Thyroid gland (tissue), 4 donors: ENCODE results near the gene PBX3. TPM values are rescaled to one million over a fixed set of nuclear protein-coding genes. Genes with fewer than 3 reads are reported as not detected.

Source experiments
- DNase-seq, 2 donors: peaks; one replicate each; pipeline ENCODE4 v3.0.0-alpha.2; 2019
- H3K27ac ChIP-seq, 3 donors: fragments of 200-600 bp; sonication (generic); 1 replicate in 2 of 3; 2 replicates in 1 of 3; pipeline ENCODE4 v1.5.1; 2016 to 2019; ENCODE audit warnings: mild to moderate bottlenecking in 1 of 3, moderate library complexity in 1 of 3
- H3K27me3 ChIP-seq: fragments of 200-600 bp; sonication (generic); one replicate; pipeline ENCODE4 v1.5.1; 2019
- H3K36me3 ChIP-seq, 2 donors: fragments of 200-600 bp; sonication (generic); one replicate each; pipeline ENCODE4 v1.5.1; 2016 to 2019
- H3K4me1 ChIP-seq, 2 donors: fragments of 200-600 bp; sonication (generic); one replicate each; pipeline ENCODE4 v1.5.1; 2017 to 2019
- H3K4me3 ChIP-seq, 3 donors: fragments of 200-600 bp; sonication (generic); replicated peaks in 1 of 3; 1 replicate in 2 of 3; 2 replicates in 1 of 3; pipeline ENCODE4 v1.5.1; 2016; ENCODE audit warnings: mild to moderate bottlenecking in 1 of 3
- H3K9me3 ChIP-seq: fragments of 200-600 bp; sonication (generic); one replicate; pipeline ENCODE4 v1.5.1; 2017
- POLR2A ChIP-seq, 2 donors: fragments of 450-650 bp; IDR thresholded peaks; one replicate each; pipeline ENCODE4 v1.6.1; 2017; ENCODE audit warnings: antibody characterized with exemption in 2 of 2, mild to moderate bottlenecking in 2 of 2, moderate library complexity in 1 of 2
- WGBS, 2 donors: methylation state at CpG; one replicate each; pipeline ENCODE4 v1.1.5; 2017; 5-methylcytosine and 5-hydroxymethylcytosine counted together
- intact Hi-C: fragments of 100-400 bp; cut with DNase I; formaldehyde crosslinking; loops from one replicate; pipeline ENCODE4 v1.15.1; 2023
- total RNA-seq, 4 donors: library from RNA; depleted of rRNA; stranded (reverse); fragments of >200 nt; gene quantifications; one replicate each; pipeline ENCODE4 v1.2.3, GENCODE V29; 2016
- TF ChIP-seq, protein P1 (sequence below), 6 experiments: fragments of 200-600 bp in 3 of 6; fragments of 450-650 bp in 3 of 6; sonication (generic) in 3 of 6; IDR thresholded peaks; one replicate each; pipeline ENCODE4 v1.5.1; 2016 to 2019; ENCODE audit warnings: antibody characterized with exemption in 6 of 6, mild to moderate bottlenecking in 2 of 6, inconsistent platforms in 1 of 6, moderate library complexity in 1 of 6

The PBX3 gene
- total RNA-seq, 4 donors from 2014 or later: 68.5 to 108 (median 71.3) TPM

DNA sequence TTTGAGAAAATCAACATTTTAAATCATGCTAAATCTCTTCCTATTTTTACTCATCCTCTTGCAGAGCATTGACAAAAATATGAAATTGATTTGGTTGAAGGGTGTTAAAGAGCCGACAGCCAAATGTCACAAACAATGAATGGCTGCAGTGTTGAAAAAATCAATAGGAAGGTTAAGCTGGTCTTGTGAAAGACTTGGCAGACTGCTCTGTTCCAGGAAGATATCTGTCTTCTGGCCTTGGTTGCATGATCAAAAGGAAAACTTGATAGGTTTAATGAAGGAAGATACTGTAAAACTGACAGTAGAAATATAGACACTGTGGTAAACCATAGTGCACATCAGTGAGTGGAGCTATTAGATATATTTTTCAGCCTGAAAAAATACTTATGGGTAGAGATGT, 103.6 kb downstream of the PBX3 start:
- Histone ChIP-seq H3K36me3 (no peaks in the 10 kb centered on the region), H3K9me3 (no peaks in the 10 kb centered on the region), H3K27me3 (no peaks in the 10 kb centered on the region), H3K4me3 (no peak overlapping the region), H3K4me1 (peaks cover 0 to 25% of the 10 kb centered on the region in 2 donors), H3K27ac (no peak overlapping the region)
- TF ChIP-seq, protein P1, sequence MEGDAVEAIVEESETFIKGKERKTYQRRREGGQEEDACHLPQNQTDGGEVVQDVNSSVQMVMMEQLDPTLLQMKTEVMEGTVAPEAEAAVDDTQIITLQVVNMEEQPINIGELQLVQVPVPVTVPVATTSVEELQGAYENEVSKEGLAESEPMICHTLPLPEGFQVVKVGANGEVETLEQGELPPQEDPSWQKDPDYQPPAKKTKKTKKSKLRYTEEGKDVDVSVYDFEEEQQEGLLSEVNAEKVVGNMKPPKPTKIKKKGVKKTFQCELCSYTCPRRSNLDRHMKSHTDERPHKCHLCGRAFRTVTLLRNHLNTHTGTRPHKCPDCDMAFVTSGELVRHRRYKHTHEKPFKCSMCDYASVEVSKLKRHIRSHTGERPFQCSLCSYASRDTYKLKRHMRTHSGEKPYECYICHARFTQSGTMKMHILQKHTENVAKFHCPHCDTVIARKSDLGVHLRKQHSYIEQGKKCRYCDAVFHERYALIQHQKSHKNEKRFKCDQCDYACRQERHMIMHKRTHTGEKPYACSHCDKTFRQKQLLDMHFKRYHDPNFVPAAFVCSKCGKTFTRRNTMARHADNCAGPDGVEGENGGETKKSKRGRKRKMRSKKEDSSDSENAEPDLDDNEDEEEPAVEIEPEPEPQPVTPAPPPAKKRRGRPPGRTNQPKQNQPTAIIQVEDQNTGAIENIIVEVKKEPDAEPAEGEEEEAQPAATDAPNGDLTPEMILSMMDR (IDR thresholded peaks at IDR 0.05): no peak
- TF ChIP-seq POLR2A (IDR thresholded peaks at IDR 0.05): no peak
- WGBS, 2 donors: 95% methylated on average over 1 of the region's 1 CpG
- DNase-seq: no peak
- intact Hi-C loops: no loop called here

DNA sequence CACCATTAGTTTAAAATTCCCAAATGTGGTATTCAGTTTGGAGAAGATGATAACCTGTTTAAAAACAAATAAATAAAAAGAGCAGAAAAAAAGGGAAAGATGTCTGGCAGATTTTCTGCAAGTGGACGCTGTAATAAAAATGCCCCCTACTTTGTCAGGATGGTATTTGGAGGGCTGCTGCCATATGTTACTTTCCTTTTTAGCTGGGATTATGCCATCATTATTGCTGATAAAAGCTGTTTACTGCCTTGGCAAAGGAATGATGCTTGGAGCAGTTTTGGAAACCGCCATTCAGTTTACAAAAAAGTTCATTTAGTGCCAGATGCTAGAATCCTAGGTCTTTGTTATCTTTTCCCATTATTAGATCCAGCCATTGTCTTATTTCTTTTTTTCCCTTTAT, 104.8 kb downstream of the PBX3 start:
- Histone ChIP-seq H3K27me3 (no peaks in the 10 kb centered on the region), H3K36me3 (no peaks in the 10 kb centered on the region), H3K27ac (no peak overlapping the region), H3K4me1 (peaks cover 0 to 25% of the 10 kb centered on the region in 2 donors), H3K4me3 (no peak overlapping the region), H3K9me3 (no peaks in the 10 kb centered on the region)
- intact Hi-C loops: no loop called here
- DNase-seq: no peak
- WGBS, 2 donors: 90 to 91% methylated on average over 2 of the region's 2 CpGs
- TF ChIP-seq POLR2A (IDR thresholded peaks at IDR 0.05): no peak
- TF ChIP-seq, protein P1 (IDR thresholded peaks at IDR 0.05): no peak

DNA sequence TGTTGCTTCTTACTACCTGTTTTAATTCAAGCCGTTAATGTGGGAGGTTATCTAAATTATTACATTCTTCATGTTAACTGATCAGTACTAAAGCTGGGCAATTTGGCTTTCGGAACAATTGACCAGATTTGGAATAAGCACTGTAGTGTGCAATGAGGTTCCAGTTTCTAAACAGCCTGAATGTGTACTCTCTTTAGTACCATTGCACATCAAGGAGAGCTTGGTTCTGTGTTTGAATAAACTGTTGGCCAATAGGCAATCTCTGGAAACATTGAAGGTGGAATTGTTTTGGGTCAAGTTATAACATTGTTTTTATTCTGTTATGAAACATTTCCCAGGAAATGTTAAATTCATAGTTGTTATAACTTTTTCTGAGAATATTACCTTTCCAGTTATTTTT, 105.2 kb downstream of the PBX3 start:
- H3K4me1 ChIP-seq: peaks cover 0 to 25% of the 10 kb centered on the region in 2 donors
- H3K9me3 ChIP-seq: no peaks in the 10 kb centered on the region
- H3K36me3 ChIP-seq: no peaks in the 10 kb centered on the region
- WGBS, 2 donors: 86 to 92% methylated on average over 2 of the region's 2 CpGs
- no peak overlapping the region for H3K27ac ChIP-seq
- TF ChIP-seq, protein P1 (IDR thresholded peaks at IDR 0.05): no peak
- no peak for TF ChIP-seq POLR2A (IDR thresholded peaks at IDR 0.05)
- DNase-seq: no peak
- intact Hi-C loops: no loop called here
- H3K4me3 ChIP-seq: no peak overlapping the region
- H3K27me3 ChIP-seq: no peaks in the 10 kb centered on the region

DNA sequence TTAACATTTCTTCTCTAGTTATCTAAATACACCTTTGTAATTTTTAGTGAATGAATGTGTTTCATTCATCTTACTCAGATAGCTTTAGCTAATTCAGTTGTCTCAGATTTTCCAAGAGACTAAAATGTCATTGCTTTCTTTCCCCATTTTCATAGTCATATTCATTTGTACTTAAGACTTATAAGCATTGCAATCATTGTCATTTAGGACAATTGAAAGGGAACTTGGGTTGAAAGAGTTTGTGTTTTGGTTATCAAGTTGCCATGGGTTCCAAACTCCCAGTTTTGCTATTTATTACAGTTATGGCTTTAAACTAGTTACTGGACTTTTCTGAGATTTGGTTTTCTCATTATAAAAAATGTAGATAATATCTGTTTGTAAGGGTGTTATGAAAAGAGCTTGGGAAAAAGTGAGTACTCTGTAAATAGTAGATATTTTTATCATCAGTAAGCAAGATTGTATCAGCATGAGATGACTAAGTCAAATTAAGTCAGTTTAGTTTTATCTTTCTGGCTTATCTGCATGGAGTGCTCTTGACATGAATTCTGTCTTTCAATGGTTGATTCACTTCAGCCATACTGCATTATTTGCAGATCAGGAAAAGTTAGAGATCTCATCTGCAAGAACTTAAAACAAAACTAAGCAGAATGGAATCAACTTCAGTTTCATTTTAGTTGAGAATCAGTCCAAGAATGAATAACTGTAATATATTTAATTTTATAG, 107.5 kb downstream of the PBX3 start:
- H3K27ac ChIP-seq: no peak overlapping the region
- no peaks in the 10 kb centered on the region for H3K36me3 ChIP-seq
- no peak overlapping the region for H3K4me3 ChIP-seq
- no peaks in the 10 kb centered on the region for H3K9me3 ChIP-seq
- intact Hi-C loops: no loop called here
- no peak for DNase-seq
- TF ChIP-seq, protein P1 (IDR thresholded peaks at IDR 0.05): no peak
- no peak for TF ChIP-seq POLR2A (IDR thresholded peaks at IDR 0.05)
- peaks cover 0 to 25% of the 10 kb centered on the region in 2 donors for H3K4me1 ChIP-seq
- H3K27me3 ChIP-seq: no peaks in the 10 kb centered on the region

DNA sequence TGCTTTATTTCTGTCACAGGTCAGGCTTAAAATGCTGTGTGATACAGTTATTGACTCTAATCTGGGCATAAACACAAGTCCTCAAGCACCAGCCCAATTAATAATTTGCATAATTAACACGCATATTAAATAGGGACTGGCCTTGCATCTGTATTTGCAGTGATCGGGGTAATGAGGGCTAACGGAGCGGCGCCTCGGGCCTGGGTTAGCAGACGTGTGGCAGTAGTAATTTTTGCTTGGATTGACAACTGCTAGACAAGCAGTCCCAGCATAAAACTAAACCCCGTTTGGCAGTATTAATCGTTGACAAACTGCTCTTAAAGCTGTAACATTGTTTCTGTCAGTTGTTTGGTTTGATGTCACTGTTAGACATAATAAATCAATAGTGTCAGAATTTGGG, 109.2 kb downstream of the PBX3 start:
- Histone ChIP-seq H3K4me1 (peaks cover 0 to 25% of the 10 kb centered on the region in 2 donors), H3K36me3 (no peaks in the 10 kb centered on the region), H3K27ac (no peak overlapping the region), H3K4me3 (no peak overlapping the region), H3K9me3 (no peaks in the 10 kb centered on the region), H3K27me3 (no peaks in the 10 kb centered on the region)
- TF ChIP-seq, protein P1 (IDR thresholded peaks at IDR 0.05): no peak
- no peak for TF ChIP-seq POLR2A (IDR thresholded peaks at IDR 0.05)
- WGBS, 2 donors: 94 to 95% methylated on average over 9 of the region's 9 CpGs
- no peak for DNase-seq
- intact Hi-C loops: no loop called here
